CD14-positive monocyte (primary cell): Measurements from ENCODE around the gene WFIKKN2. TPM values are rescaled to one million over a fixed set of nuclear protein-coding genes. Genes with fewer than 3 reads are reported as not detected.

ENCODE experiments used
- DNase-seq, 3 donors: peaks; one replicate each; pipeline ENCODE4 v3.0.0-alpha.2; 2011 to 2022
- H2AFZ ChIP-seq: 2 replicates; pipeline ENCODE4 v1.6.0; 2012; ENCODE audit warnings: mild to moderate bottlenecking, low read depth, low read length, inconsistent platforms; ENCODE audit not compliant: insufficient read depth, poor library complexity, severe bottlenecking
- H3K27ac ChIP-seq, 2 donors: 1 replicate in 1 of 2; 2 replicates in 1 of 2; pipeline ENCODE4 v1.5.1; 2012 to 2013; ENCODE audit warnings: low read length in 2 of 2, control low read depth in 1 of 2, inconsistent platforms in 1 of 2, low read depth in 1 of 2, mild to moderate bottlenecking in 1 of 2
- H3K27me3 ChIP-seq, 2 donors: one replicate each; pipeline versions ENCODE4 v1.6.0 to v1.6.1; 2011 to 2013; ENCODE audit warnings: low read length in 2 of 2; ENCODE audit not compliant: control insufficient read depth in 2 of 2, insufficient read depth in 2 of 2
- H3K36me3 ChIP-seq, 2 donors: replicated peaks in 1 of 2; 1 replicate in 1 of 2; 2 replicates in 1 of 2; pipeline versions ENCODE4 v1.5.1 to v1.6.1; 2012 to 2013; ENCODE audit warnings: low read length in 2 of 2, control low read depth in 1 of 2, inconsistent platforms in 1 of 2, mild to moderate bottlenecking in 1 of 2; ENCODE audit not compliant: insufficient read depth in 2 of 2, control insufficient read depth in 1 of 2
- H3K4me1 ChIP-seq, 2 donors: 1 replicate in 1 of 2; 2 replicates in 1 of 2; pipeline versions ENCODE4 v1.5.1 to v1.6.1; 2012 to 2013; ENCODE audit warnings: low read length in 2 of 2, control low read depth in 1 of 2, inconsistent platforms in 1 of 2, mild to moderate bottlenecking in 1 of 2, moderate library complexity in 1 of 2; ENCODE audit not compliant: insufficient read depth in 2 of 2, control insufficient read depth in 1 of 2
- H3K4me2 ChIP-seq: replicated peaks from 2 replicates; pipeline ENCODE3; 2012; ENCODE audit warnings: low read length, moderate library complexity, mild to moderate bottlenecking; ENCODE audit not compliant: poor library complexity, severe bottlenecking; ENCODE audit errors: extremely low read depth
- H3K4me3 ChIP-seq, 3 experiments: fragments of 200-600 bp in 1 of 3; sonication (generic) in 1 of 3; replicated peaks in 1 of 3; 1 replicate in 2 of 3; 2 replicates in 1 of 3; pipeline ENCODE4 v1.5.1; 2011 to 2013; ENCODE audit warnings: low read length in 3 of 3, mild to moderate bottlenecking in 3 of 3, control low read depth in 2 of 3, low read depth in 2 of 3, inconsistent platforms in 1 of 3, moderate library complexity in 1 of 3
- H3K79me2 ChIP-seq: 2 replicates; pipeline ENCODE4 v1.6.0; 2012; ENCODE audit warnings: mild to moderate bottlenecking, control low read depth, inconsistent platforms, low read length, moderate library complexity; ENCODE audit not compliant: insufficient read depth
- H3K9ac ChIP-seq: 2 replicates; pipeline ENCODE4 v1.6.0; 2017; ENCODE audit warnings: low read length, mild to moderate bottlenecking; ENCODE audit not compliant: insufficient read depth, poor library complexity, severe bottlenecking
- H3K9me3 ChIP-seq, 2 donors: replicated peaks in 1 of 2; 1 replicate in 1 of 2; 2 replicates in 1 of 2; pipeline versions ENCODE4 v1.5.1 to v1.6.1; 2012 to 2013; ENCODE audit warnings: low read length in 2 of 2, control low read depth in 1 of 2; ENCODE audit not compliant: control insufficient read depth in 1 of 2, insufficient read depth in 1 of 2
- H4K20me1 ChIP-seq: 2 replicates; pipeline ENCODE4 v1.6.0; 2012; ENCODE audit warnings: mild to moderate bottlenecking, low read length, control low read depth, moderate library complexity; ENCODE audit not compliant: insufficient read depth
- H3K27ac Mint-ChIP-seq, 7 donors: one replicate each; pipeline ENCODE4 v1.8.0; 2020; ENCODE audit warnings: mild to moderate bottlenecking in 7 of 7, mixed read lengths in 7 of 7, moderate library complexity in 6 of 7, inconsistent platforms in 2 of 7
- H3K27me3 Mint-ChIP-seq, 3 donors: one replicate each; pipeline ENCODE4 v1.8.0; 2021 to 2022; ENCODE audit warnings: low read depth in 3 of 3, mild to moderate bottlenecking in 3 of 3, mixed read lengths in 3 of 3, moderate library complexity in 3 of 3, inconsistent platforms in 1 of 3
- H3K36me3 Mint-ChIP-seq, 2 donors: one replicate each; pipeline ENCODE4 v1.8.0; 2020; ENCODE audit warnings: mixed read lengths in 2 of 2, inconsistent platforms in 1 of 2, mild to moderate bottlenecking in 1 of 2
- H3K4me1 Mint-ChIP-seq: one replicate; pipeline ENCODE4 v1.8.0; 2020; ENCODE audit warnings: mild to moderate bottlenecking, mixed read lengths
- H3K4me3 Mint-ChIP-seq, 2 donors: one replicate each; pipeline ENCODE4 v1.8.0; 2020; ENCODE audit warnings: mild to moderate bottlenecking in 2 of 2, mixed read lengths in 2 of 2, moderate library complexity in 1 of 2
- H3K9me3 Mint-ChIP-seq, 7 donors: one replicate each; pipeline ENCODE4 v1.8.0; 2020 to 2022; ENCODE audit warnings: mixed read lengths in 7 of 7, mild to moderate bottlenecking in 6 of 7, moderate library complexity in 6 of 7, inconsistent platforms in 2 of 7
- CTCF ChIP-seq: fragments of 200-600 bp; IDR thresholded peaks from one replicate; pipeline ENCODE4 v1.8.0; 2022; ENCODE audit warnings: antibody characterized with exemption, mild to moderate bottlenecking
- WGBS: methylation state at CpG from one replicate; pipeline ENCODE4 v1.1.5; 2013; ENCODE audit warnings: missing lambda C conversion rate; ENCODE audit not compliant: insufficient coverage; 5-methylcytosine and 5-hydroxymethylcytosine counted together
- intact Hi-C, 2 donors: fragments of 100-400 bp; cut with micrococcal nuclease; formaldehyde crosslinking; loops; one replicate each; pipeline versions ENCODE4 v1.15.0 to v1.15.1; 2023
- polyA plus RNA-seq, 3 donors: library from polyadenylated mRNA; depleted of rRNA in 1 of 3; unstranded in 2 of 3; stranded (reverse) in 1 of 3; fragments of 300-500 nt in 2 of 3; fragments of >200 nt in 1 of 3; fragmentation: Illumina TruSeq in 2 of 3; gene quantifications; 1 replicate in 2 of 3; 2 replicates in 1 of 3; pipeline ENCODE4 v1.2.3, GENCODE V29; 2012 to 2021

The WFIKKN2 gene
- polyA plus RNA-seq, 3 donors: 0.03 TPM; not detected in 2

- no peak for TF ChIP-seq CTCF
- intact Hi-C loops: no loop called here
- no peaks in the 10 kb centered on the region for H3K79me2 ChIP-seq
- 50% methylated on average over 1 of the region's 2 CpGs for WGBS
- H3K27ac ChIP-seq: no peak overlapping the region
- Mint-ChIP-seq H3K27ac (no peak overlapping the region), H3K4me3 (no peak overlapping the region), H3K4me1 (peaks cover 2% of the 10 kb centered on the region), H3K9me3 (no peaks in the 10 kb centered on the region), H3K36me3 (no peaks in the 10 kb centered on the region), H3K27me3 (peaks cover 1 to 8% (median 6%) of the 10 kb centered on the region in 3 donors)
- no peaks in the 10 kb centered on the region for H4K20me1 ChIP-seq
- no peaks in the 10 kb centered on the region for H3K27me3 ChIP-seq
- H3K36me3 ChIP-seq: no peaks in the 10 kb centered on the region
- no peaks in the 10 kb centered on the region for H3K4me1 ChIP-seq
- no peak overlapping the region for H2AFZ ChIP-seq
- H3K9me3 ChIP-seq: no peaks in the 10 kb centered on the region
- H3K4me3 ChIP-seq: no peak overlapping the region
- no peak overlapping the region for H3K4me2 ChIP-seq
- H3K9ac ChIP-seq: no peak overlapping the region
- no peak for DNase-seq
Observed at GRCh38 chr17:50807009-50807408, 28.4 kb upstream of the WFIKKN2 start.

- WGBS: 82% methylated on average over 1 of the region's 5 CpGs
- H3K9me3 ChIP-seq: no peaks in the 10 kb centered on the region
- no peaks in the 10 kb centered on the region for H4K20me1 ChIP-seq
- H3K27me3 ChIP-seq: no peaks in the 10 kb centered on the region
- Mint-ChIP-seq H3K36me3 (no peaks in the 10 kb centered on the region), H3K4me3 (no peak overlapping the region), H3K9me3 (no peaks in the 10 kb centered on the region), H3K27ac (no peak overlapping the region), H3K27me3 (peaks cover 1 to 8% (median 6%) of the 10 kb centered on the region in 3 donors), H3K4me1 (peaks cover 2% of the 10 kb centered on the region)
- intact Hi-C loops: no loop called here
- no peak overlapping the region for H3K9ac ChIP-seq
- no peaks in the 10 kb centered on the region for H3K36me3 ChIP-seq
- H3K4me1 ChIP-seq: no peaks in the 10 kb centered on the region
- no peak overlapping the region for H3K27ac ChIP-seq
- H2AFZ ChIP-seq: no peak overlapping the region
- H3K4me3 ChIP-seq: no peak overlapping the region
- no peak overlapping the region for H3K4me2 ChIP-seq
- no peak for TF ChIP-seq CTCF
- no peak for DNase-seq
- no peaks in the 10 kb centered on the region for H3K79me2 ChIP-seq
Observed at GRCh38 chr17:50807675-50808074, 27.7 kb upstream of the WFIKKN2 start.
